Mesangial cell (primary cell): ENCODE results near the gene LEMD1. TPM values are rescaled to one million over a fixed set of nuclear protein-coding genes. Genes with fewer than 3 reads are reported as not detected.

Experiments used
- total RNA-seq: library from RNA; depleted of rRNA; stranded (reverse); fragments of >200 nt; gene quantifications from 2 replicates; pipeline ENCODE4 v1.2.3, GENCODE V29; 2015

LEMD1 gene
- 3.8 TPM in 1 of 2 replicates, not detected in the other for total RNA-seq

GRCh38 chr1:205421798-205422197 is at the start of gene LEMD1:
TSS of gene LEMD1 (minus strand) at chr1:205422056. CDS start at chr1:205420536, 1,520 bp downstream.

GRCh38 chr1:205455581-205456382 is 33.9 kb upstream of the LEMD1 start, which contains the start of gene BLACAT1:
TSS of gene BLACAT1 (minus strand) at chr1:205456045.

GRCh38 chr1:205356440-205357139 is 65.3 kb downstream of the LEMD1 start, which contains the start of gene KLHDC8A:
TSS of gene KLHDC8A (minus strand) at chr1:205356922. CDS start at chr1:205343604, 13,318 bp downstream.

Other genes with a start within 250 kb of the LEMD1 start
- 6.4 and 9.8 TPM in 2 replicates for gene DSTYK, start 210.4 kb downstream of the LEMD1 start, total RNA-seq
- 3.0 and 5.2 TPM in 2 replicates for gene TMCC2, start 194.1 kb downstream of the LEMD1 start, total RNA-seq
- 30.1 and 34.1 TPM in 2 replicates for gene NUAK2, start 100.3 kb downstream of the LEMD1 start, total RNA-seq
- 1.0 and 1.3 TPM in 2 replicates for gene KLHDC8A, start 65.1 kb downstream of the LEMD1 start, total RNA-seq
- gene BLACAT1, start 34.0 kb upstream of the LEMD1 start, total RNA-seq: under 0.01 and 0.63 TPM in 2 replicates
- gene CDK18, start 82.6 kb upstream of the LEMD1 start, total RNA-seq: 3.3 and 26.9 TPM in 2 replicates
- 8.3 and 10.5 TPM in 2 replicates for gene ELK4, start 210.0 kb upstream of the LEMD1 start, total RNA-seq